HL-60 (cell line): ENCODE measurements around the gene ITPK1.

Experiments
- GABPA ChIP-seq: IDR thresholded peaks from 2 replicates; pipeline ENCODE4 v1.6.1; 2012; ENCODE audit warnings: low read depth
- POLR2AphosphoS5 ChIP-seq: IDR thresholded peaks from 2 replicates; pipeline ENCODE4 v1.6.1; 2012; ENCODE audit warnings: low read depth
- SPI1 ChIP-seq: IDR thresholded peaks from 2 replicates; pipeline ENCODE4 v1.6.1; 2012; ENCODE audit warnings: low read depth, mild to moderate bottlenecking, borderline replicate concordance
- TF ChIP-seq, protein P1 (sequence below): IDR thresholded peaks from one replicate; pipeline ENCODE4 v1.5.1; 2011; ENCODE audit warnings: low read length, control low read depth, inconsistent platforms; ENCODE audit not compliant: insufficient read depth

DNA sequence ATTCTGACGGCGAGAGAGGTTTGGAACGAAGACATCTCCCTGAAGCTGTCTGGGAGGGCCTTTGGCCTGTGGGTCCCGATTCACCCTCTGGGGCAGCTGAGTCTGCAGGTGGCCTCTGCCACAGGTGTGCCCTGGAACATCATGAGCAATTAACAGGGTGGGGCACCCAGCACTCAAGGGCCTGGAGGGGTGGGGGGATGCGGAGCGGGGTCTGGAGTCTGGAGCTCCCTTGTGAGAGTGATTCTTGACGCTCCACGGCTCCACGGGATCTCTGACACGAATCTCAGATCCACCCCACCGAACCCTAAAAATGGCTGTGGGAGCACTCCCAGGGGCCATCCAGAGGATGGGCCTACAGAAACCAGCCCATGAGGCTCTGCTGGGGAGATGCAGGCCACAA lies 8.3 kb downstream of the ITPK1 start:
- TF ChIP-seq, protein P1, sequence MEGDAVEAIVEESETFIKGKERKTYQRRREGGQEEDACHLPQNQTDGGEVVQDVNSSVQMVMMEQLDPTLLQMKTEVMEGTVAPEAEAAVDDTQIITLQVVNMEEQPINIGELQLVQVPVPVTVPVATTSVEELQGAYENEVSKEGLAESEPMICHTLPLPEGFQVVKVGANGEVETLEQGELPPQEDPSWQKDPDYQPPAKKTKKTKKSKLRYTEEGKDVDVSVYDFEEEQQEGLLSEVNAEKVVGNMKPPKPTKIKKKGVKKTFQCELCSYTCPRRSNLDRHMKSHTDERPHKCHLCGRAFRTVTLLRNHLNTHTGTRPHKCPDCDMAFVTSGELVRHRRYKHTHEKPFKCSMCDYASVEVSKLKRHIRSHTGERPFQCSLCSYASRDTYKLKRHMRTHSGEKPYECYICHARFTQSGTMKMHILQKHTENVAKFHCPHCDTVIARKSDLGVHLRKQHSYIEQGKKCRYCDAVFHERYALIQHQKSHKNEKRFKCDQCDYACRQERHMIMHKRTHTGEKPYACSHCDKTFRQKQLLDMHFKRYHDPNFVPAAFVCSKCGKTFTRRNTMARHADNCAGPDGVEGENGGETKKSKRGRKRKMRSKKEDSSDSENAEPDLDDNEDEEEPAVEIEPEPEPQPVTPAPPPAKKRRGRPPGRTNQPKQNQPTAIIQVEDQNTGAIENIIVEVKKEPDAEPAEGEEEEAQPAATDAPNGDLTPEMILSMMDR = no peak
- TF ChIP-seq POLR2AphosphoS5 (no peak), GABPA (no peak), SPI1 (no peak)
